Activated T-cell treated with anti-CD3 and anti-CD28 coated beads, Interleukin-2, amount 50 U/mL, for 1 hour (primary cell): ENCODE data around the gene AKR1D1.
"Not testable (repeated sequence)": the region's sequence is repeated elsewhere in the genome, so short reads cannot be mapped to it uniquely, and the experiment has no call there.

Experiments
- DNase-seq: peaks from one replicate; pipeline ENCODE4 v3.0.0-alpha.2; 2020

The AKR1D1 gene

GRCh38 chr7:138074540-138074939, 1.7 kb upstream of the AKR1D1 start:
- DNase-seq: no peak

- no peak for DNase-seq
Observed at GRCh38 chr7:138075350-138075749, 909 bp upstream of the AKR1D1 start.

GRCh38 chr7:138075786-138076185, 473 bp upstream of the AKR1D1 start:
- not testable (repeated sequence) for DNase-seq

- DNase-seq: no peak
Observed at GRCh38 chr7:138077809-138078208, 1.6 kb downstream of the AKR1D1 start.

- no peak for DNase-seq
Observed at GRCh38 chr7:138079137-138079536, 2.9 kb downstream of the AKR1D1 start.

- DNase-seq: no peak
Observed at GRCh38 chr7:138081868-138082267, 5.6 kb downstream of the AKR1D1 start.

- DNase-seq: no peak
Observed at GRCh38 chr7:138083859-138084258, 7.6 kb downstream of the AKR1D1 start.

GRCh38 chr7:138086563-138087270, 10.5 kb downstream of the AKR1D1 start:
- no peak for DNase-seq

- DNase-seq: no peak
Observed at GRCh38 chr7:138089080-138089901, 13.0 kb downstream of the AKR1D1 start.

GRCh38 chr7:138091032-138091431, 14.8 kb downstream of the AKR1D1 start:
- DNase-seq: no peak

GRCh38 chr7:138091840-138092239, 15.6 kb downstream of the AKR1D1 start:
- DNase-seq: not testable (repeated sequence)

GRCh38 chr7:138092486-138093028, 16.3 kb downstream of the AKR1D1 start:
- no peak for DNase-seq

GRCh38 chr7:138095972-138096935, 20.0 kb downstream of the AKR1D1 start:
- DNase-seq: no peak

GRCh38 chr7:138097064-138097741, 20.9 kb downstream of the AKR1D1 start:
- DNase-seq: no peak

GRCh38 chr7:138099813-138100212, 23.6 kb downstream of the AKR1D1 start:
- DNase-seq: no peak

- no peak for DNase-seq
Observed at GRCh38 chr7:138105221-138105620, 29.0 kb downstream of the AKR1D1 start.

GRCh38 chr7:138115047-138115446, 38.8 kb downstream of the AKR1D1 start:
- DNase-seq: no peak

GRCh38 chr7:138116141-138116540, 39.9 kb downstream of the AKR1D1 start:
- DNase-seq: no peak

GRCh38 chr7:138116892-138117291, 40.6 kb downstream of the AKR1D1 start:
- DNase-seq: no peak

GRCh38 chr7:138120140-138120827, 44.0 kb downstream of the AKR1D1 start:
- no peak for DNase-seq

- DNase-seq: no peak
Observed at GRCh38 chr7:138122162-138122561, 45.9 kb downstream of the AKR1D1 start.

- DNase-seq: no peak
Observed at GRCh38 chr7:138125119-138125518, 48.9 kb downstream of the AKR1D1 start.
